Calu3 (cell line): ENCODE data around the gene DIS3L2. TPM values are rescaled to one million over a fixed set of nuclear protein-coding genes. Genes with fewer than 3 reads are reported as not detected.

ENCODE experiments used
- BruUV-seq: library from RNA; stranded (reverse); fragments of 400-500 nt; replicated peaks from 2 replicates; lab custom pipeline; 2021; lab: Mats Ljungman, UMichigan
- CTCF ChIA-PET: fragments of 300-600 bp; sonication (Branson Sonifier 250); formaldehyde crosslinking; loops from one replicate; lab custom pipeline; 2022; ENCODE audit warnings: antibody characterized with exemption; lab: Charles Lee
- DNase-seq: peaks from one replicate; pipeline ENCODE4 v3.0.0; 2022
- H3K27ac Mint-ChIP-seq: one replicate; pipeline ENCODE4 v1.8.0; 2022; ENCODE audit warnings: mixed read lengths; ENCODE audit not compliant: unreplicated experiment
- H3K27me3 Mint-ChIP-seq: one replicate; pipeline ENCODE4 v1.8.0; 2022; ENCODE audit warnings: mixed read lengths; ENCODE audit not compliant: unreplicated experiment
- H3K36me3 Mint-ChIP-seq: one replicate; pipeline ENCODE4 v1.8.0; 2022; ENCODE audit warnings: mild to moderate bottlenecking, moderate library complexity, mixed read lengths; ENCODE audit not compliant: insufficient read depth, unreplicated experiment
- H3K4me1 Mint-ChIP-seq: one replicate; pipeline ENCODE4 v1.8.0; 2022; ENCODE audit warnings: mild to moderate bottlenecking, low read depth, mixed read lengths; ENCODE audit not compliant: unreplicated experiment
- H3K4me3 Mint-ChIP-seq: one replicate; pipeline ENCODE4 v1.8.0; 2022; ENCODE audit warnings: mild to moderate bottlenecking, low read depth, moderate library complexity, mixed read lengths; ENCODE audit not compliant: unreplicated experiment
- H3K9me3 Mint-ChIP-seq: one replicate; pipeline ENCODE4 v1.8.0; 2022; ENCODE audit warnings: low read depth, mixed read lengths; ENCODE audit not compliant: unreplicated experiment
- intact Hi-C: fragments of 100-400 bp; cut with micrococcal nuclease; formaldehyde crosslinking; loops from one replicate; pipeline ENCODE4 v1.10.0; 2022; ENCODE audit not compliant: unreplicated experiment
- total RNA-seq: library from RNA; stranded (reverse); gene quantifications from 2 replicates; pipeline ENCODE4 v1.2.3, GENCODE V29; 2022
- TF ChIP-seq, protein P1 (sequence below): fragments of 200-600 bp; IDR thresholded peaks from one replicate; pipeline ENCODE4 v1.8.0; 2022; ENCODE audit warnings: antibody characterized with exemption; ENCODE audit not compliant: unreplicated experiment

The DIS3L2 gene
- total RNA-seq, 1 experiment from 2014 or later: 46.0 TPM

DNA sequence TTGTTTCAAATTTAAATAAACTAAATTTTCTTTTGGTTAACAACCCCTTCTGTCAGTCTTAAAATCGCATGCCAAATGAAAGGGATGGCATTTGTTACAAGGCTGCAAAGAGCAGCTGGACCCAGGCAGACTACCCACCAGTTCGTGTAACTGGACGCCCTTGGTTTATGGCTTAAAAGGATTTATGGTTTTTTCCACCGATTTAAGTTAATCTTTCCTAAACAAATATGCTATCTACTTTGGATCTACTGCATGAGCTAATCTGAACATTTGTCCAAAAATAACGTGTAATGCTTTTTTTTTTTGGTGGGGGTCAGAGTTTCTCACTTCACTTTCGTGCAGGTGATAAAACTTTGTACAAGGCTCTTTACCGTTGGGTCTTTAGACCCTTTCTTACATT lies 62.9 kb downstream of the DIS3L2 start:
- no TSS peak for BruUV-seq

DNA sequence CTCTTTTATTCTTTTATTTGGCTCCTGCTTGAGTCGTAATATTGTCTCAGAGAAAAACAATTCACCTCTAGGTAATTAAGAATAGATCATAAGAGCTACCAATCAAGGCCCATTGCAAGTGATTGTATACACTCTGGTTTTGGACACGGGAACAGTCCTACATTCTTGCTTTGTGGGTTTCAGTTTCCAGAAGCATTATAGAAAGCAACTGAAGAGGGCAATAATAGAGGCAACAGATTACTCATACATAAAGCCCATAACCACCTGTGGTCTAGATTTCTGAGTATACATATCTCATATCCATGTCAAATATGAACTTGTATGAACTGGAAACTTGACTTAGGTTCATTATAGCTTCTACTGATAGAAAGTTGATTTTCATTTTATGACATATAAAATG lies 65.4 kb downstream of the DIS3L2 start:
- no peak overlapping the region for H3K27ac Mint-ChIP-seq
- CTCF ChIA-PET: no interaction called here
- intact Hi-C loops: no loop called here

More for the DNA sequence above, 62.9 kb downstream of the DIS3L2 start:
- CTCF ChIA-PET: no interaction called here
- Mint-ChIP-seq H3K27me3 (no peaks in the 10 kb centered on the region), H3K9me3 (no peaks in the 10 kb centered on the region), H3K36me3 (no peaks in the 10 kb centered on the region), H3K27ac (no peak overlapping the region), H3K4me3 (no peak overlapping the region), H3K4me1 (no peaks in the 10 kb centered on the region)
- intact Hi-C loops: no loop called here
- TF ChIP-seq, protein P1, sequence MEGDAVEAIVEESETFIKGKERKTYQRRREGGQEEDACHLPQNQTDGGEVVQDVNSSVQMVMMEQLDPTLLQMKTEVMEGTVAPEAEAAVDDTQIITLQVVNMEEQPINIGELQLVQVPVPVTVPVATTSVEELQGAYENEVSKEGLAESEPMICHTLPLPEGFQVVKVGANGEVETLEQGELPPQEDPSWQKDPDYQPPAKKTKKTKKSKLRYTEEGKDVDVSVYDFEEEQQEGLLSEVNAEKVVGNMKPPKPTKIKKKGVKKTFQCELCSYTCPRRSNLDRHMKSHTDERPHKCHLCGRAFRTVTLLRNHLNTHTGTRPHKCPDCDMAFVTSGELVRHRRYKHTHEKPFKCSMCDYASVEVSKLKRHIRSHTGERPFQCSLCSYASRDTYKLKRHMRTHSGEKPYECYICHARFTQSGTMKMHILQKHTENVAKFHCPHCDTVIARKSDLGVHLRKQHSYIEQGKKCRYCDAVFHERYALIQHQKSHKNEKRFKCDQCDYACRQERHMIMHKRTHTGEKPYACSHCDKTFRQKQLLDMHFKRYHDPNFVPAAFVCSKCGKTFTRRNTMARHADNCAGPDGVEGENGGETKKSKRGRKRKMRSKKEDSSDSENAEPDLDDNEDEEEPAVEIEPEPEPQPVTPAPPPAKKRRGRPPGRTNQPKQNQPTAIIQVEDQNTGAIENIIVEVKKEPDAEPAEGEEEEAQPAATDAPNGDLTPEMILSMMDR: no peak
- DNase-seq: no peak

GRCh38 chr2:232027530-232027929 lies 66.0 kb downstream of the DIS3L2 start:
- peaks cover 2% of the 10 kb centered on the region for H3K9me3 Mint-ChIP-seq
- H3K4me3 Mint-ChIP-seq: no peak overlapping the region
- no peak for DNase-seq
- intact Hi-C loops: no loop called here
- no TSS peak for BruUV-seq
- H3K4me1 Mint-ChIP-seq: no peaks in the 10 kb centered on the region
- TF ChIP-seq, protein P1: no peak
- no peak overlapping the region for H3K27ac Mint-ChIP-seq
- no peaks in the 10 kb centered on the region for H3K27me3 Mint-ChIP-seq
- CTCF ChIA-PET: no interaction called here
- no peaks in the 10 kb centered on the region for H3K36me3 Mint-ChIP-seq

More for the DNA sequence above, 65.4 kb downstream of the DIS3L2 start:
- Mint-ChIP-seq H3K9me3 (no peaks in the 10 kb centered on the region), H3K4me1 (no peaks in the 10 kb centered on the region), H3K4me3 (no peak overlapping the region), H3K36me3 (no peaks in the 10 kb centered on the region), H3K27me3 (no peaks in the 10 kb centered on the region)
- TF ChIP-seq, protein P1: no peak
- DNase-seq: no peak
- no TSS peak for BruUV-seq

DNA sequence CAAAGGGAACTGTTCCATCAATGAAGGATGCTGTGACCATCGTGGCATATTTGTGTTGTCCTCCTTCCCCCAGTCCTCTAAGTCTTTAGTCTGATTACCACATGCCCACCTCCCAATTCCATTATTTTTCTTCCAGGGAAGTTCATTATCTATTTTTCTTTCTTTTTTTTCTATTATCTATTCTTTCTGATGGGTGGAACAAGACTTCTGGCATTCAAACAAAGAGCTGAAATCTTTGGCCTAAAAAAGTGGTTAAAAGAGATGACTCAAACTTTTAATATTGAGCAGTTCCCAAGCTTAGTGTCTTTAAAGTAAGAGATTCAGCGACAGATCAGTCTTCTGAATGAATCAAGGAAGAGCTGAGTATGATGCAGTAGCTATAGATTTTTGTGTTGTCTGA lies 66.6 kb downstream of the DIS3L2 start:
- DNase-seq: no peak
- H3K27me3 Mint-ChIP-seq: no peaks in the 10 kb centered on the region
- intact Hi-C loops: no loop called here
- TF ChIP-seq, protein P1: no peak
- no TSS peak for BruUV-seq
- peaks cover 2% of the 10 kb centered on the region for H3K9me3 Mint-ChIP-seq
- no peak overlapping the region for H3K27ac Mint-ChIP-seq
- no peak overlapping the region for H3K4me3 Mint-ChIP-seq
- H3K36me3 Mint-ChIP-seq: no peaks in the 10 kb centered on the region
- no peaks in the 10 kb centered on the region for H3K4me1 Mint-ChIP-seq
- CTCF ChIA-PET: no interaction called here
